ENCODE results near the gene ZPBP2. TPM values are rescaled to one million over a fixed set of nuclear protein-coding genes. Genes with fewer than 3 reads are reported as not detected.
A peak's percentile ranks its signal among the peaks of the same experiment; 100 is the strongest.

The ZPBP2 gene
- total RNA-seq, 4 donors from 2014 or later: not detected

GRCh38 chr17:39919087-39919683 is 51.2 kb downstream of the ZPBP2 start:
- no peak overlapping the region for H3K4me3 ChIP-seq
- TF ChIP-seq POLR2A (IDR thresholded peaks at IDR 0.05) (no peak), CTCF (IDR thresholded peaks at IDR 0.05) (no peak)
- no peaks in the 10 kb centered on the region for H3K27me3 ChIP-seq
- intact Hi-C loops (cut with DNase I): no loop called here
- no peak overlapping the region for H3K27ac ChIP-seq
- WGBS, 2 donors: 86 to 98% methylated on average over 7 to 8 of the region's 9 CpGs
- no peaks in the 10 kb centered on the region for H3K9me3 ChIP-seq
- peaks cover 15 to 57% (median 24%) of the 10 kb centered on the region in 3 donors for H3K36me3 ChIP-seq
- peaks cover 0 to 23% (median 6%) of the 10 kb centered on the region in 3 donors for H3K4me1 ChIP-seq
- no peak for DNase-seq

- no peak for TF ChIP-seq CTCF (IDR thresholded peaks at IDR 0.05)
- TF ChIP-seq POLR2A (IDR thresholded peaks at IDR 0.05): no peak
- H3K4me3 ChIP-seq: no peak overlapping the region
- intact Hi-C loops (cut with DNase I): no loop called here
- peaks cover 2 to 36% (median 20%) of the 10 kb centered on the region in 3 donors for H3K4me1 ChIP-seq
- peaks cover 15 to 59% (median 24%) of the 10 kb centered on the region in 3 donors for H3K36me3 ChIP-seq
- H3K27me3 ChIP-seq: no peaks in the 10 kb centered on the region
- 62 to 83% methylated on average over 4 to 14 of the region's 19 CpGs for WGBS, 2 donors
- H3K9me3 ChIP-seq: no peaks in the 10 kb centered on the region
- no peak for DNase-seq
- peak overlapping the region in 1 of 4 donors; percentile 25 for H3K27ac ChIP-seq
Observed at GRCh38 chr17:39920218-39921210, 52.5 kb downstream of the ZPBP2 start.

- Histone ChIP-seq H3K36me3 (peaks cover 15 to 59% (median 24%) of the 10 kb centered on the region in 3 donors), H3K4me3 (no peak overlapping the region), H3K9me3 (no peaks in the 10 kb centered on the region), H3K27me3 (no peaks in the 10 kb centered on the region), H3K4me1 (peaks cover 10 to 44% (median 28%) of the 10 kb centered on the region in 3 donors), H3K27ac (peak overlapping the region in 1 of 4 donors; percentile 25)
- 13 to 24% methylated on average over 3 to 4 of the region's 5 CpGs for WGBS, 2 donors
- DNase-seq: no peak
- intact Hi-C loops (cut with DNase I): no loop called here
- TF ChIP-seq POLR2A (IDR thresholded peaks at IDR 0.05) (no peak), CTCF (IDR thresholded peaks at IDR 0.05) (no peak)
Observed at GRCh38 chr17:39921323-39921722, 53.3 kb downstream of the ZPBP2 start.

GRCh38 chr17:39922006-39922405 is 54.0 kb downstream of the ZPBP2 start:
- WGBS, 2 donors: 60 to 72% methylated on average over 1 to 6 of the region's 6 CpGs
- H3K9me3 ChIP-seq: no peaks in the 10 kb centered on the region
- H3K27ac ChIP-seq: peak overlapping the region in 1 of 4 donors; percentile 25
- H3K36me3 ChIP-seq: peaks cover 15 to 54% (median 24%) of the 10 kb centered on the region in 3 donors
- TF ChIP-seq CTCF (IDR thresholded peaks at IDR 0.05) (no peak), POLR2A (IDR thresholded peaks at IDR 0.05) (no peak)
- H3K4me3 ChIP-seq: no peak overlapping the region
- peaks cover 15 to 51% (median 33%) of the 10 kb centered on the region in 3 donors for H3K4me1 ChIP-seq
- no peak for DNase-seq
- intact Hi-C loops (cut with DNase I): no loop called here
- H3K27me3 ChIP-seq: no peaks in the 10 kb centered on the region

GRCh38 chr17:39923230-39923629 is 55.2 kb downstream of the ZPBP2 start:
- no peaks in the 10 kb centered on the region for H3K9me3 ChIP-seq
- intact Hi-C loops (cut with DNase I): no loop called here
- DNase-seq: no peak
- 91 to 98% methylated on average over 4 to 5 of the region's 6 CpGs for WGBS, 2 donors
- H3K27me3 ChIP-seq: no peaks in the 10 kb centered on the region
- H3K36me3 ChIP-seq: peaks cover 15 to 54% (median 24%) of the 10 kb centered on the region in 3 donors
- no peak overlapping the region for H3K27ac ChIP-seq
- peaks cover 19 to 59% (median 37%) of the 10 kb centered on the region in 3 donors for H3K4me1 ChIP-seq
- TF ChIP-seq CTCF (IDR thresholded peaks at IDR 0.05) (no peak), POLR2A (IDR thresholded peaks at IDR 0.05) (no peak)
- no peak overlapping the region for H3K4me3 ChIP-seq
